Measurements from ENCODE around the gene HCAR3.

- TF ChIP-seq, protein P1, sequence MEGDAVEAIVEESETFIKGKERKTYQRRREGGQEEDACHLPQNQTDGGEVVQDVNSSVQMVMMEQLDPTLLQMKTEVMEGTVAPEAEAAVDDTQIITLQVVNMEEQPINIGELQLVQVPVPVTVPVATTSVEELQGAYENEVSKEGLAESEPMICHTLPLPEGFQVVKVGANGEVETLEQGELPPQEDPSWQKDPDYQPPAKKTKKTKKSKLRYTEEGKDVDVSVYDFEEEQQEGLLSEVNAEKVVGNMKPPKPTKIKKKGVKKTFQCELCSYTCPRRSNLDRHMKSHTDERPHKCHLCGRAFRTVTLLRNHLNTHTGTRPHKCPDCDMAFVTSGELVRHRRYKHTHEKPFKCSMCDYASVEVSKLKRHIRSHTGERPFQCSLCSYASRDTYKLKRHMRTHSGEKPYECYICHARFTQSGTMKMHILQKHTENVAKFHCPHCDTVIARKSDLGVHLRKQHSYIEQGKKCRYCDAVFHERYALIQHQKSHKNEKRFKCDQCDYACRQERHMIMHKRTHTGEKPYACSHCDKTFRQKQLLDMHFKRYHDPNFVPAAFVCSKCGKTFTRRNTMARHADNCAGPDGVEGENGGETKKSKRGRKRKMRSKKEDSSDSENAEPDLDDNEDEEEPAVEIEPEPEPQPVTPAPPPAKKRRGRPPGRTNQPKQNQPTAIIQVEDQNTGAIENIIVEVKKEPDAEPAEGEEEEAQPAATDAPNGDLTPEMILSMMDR (IDR thresholded peaks at IDR 0.05): no peak
- TF ChIP-seq, protein P2, sequence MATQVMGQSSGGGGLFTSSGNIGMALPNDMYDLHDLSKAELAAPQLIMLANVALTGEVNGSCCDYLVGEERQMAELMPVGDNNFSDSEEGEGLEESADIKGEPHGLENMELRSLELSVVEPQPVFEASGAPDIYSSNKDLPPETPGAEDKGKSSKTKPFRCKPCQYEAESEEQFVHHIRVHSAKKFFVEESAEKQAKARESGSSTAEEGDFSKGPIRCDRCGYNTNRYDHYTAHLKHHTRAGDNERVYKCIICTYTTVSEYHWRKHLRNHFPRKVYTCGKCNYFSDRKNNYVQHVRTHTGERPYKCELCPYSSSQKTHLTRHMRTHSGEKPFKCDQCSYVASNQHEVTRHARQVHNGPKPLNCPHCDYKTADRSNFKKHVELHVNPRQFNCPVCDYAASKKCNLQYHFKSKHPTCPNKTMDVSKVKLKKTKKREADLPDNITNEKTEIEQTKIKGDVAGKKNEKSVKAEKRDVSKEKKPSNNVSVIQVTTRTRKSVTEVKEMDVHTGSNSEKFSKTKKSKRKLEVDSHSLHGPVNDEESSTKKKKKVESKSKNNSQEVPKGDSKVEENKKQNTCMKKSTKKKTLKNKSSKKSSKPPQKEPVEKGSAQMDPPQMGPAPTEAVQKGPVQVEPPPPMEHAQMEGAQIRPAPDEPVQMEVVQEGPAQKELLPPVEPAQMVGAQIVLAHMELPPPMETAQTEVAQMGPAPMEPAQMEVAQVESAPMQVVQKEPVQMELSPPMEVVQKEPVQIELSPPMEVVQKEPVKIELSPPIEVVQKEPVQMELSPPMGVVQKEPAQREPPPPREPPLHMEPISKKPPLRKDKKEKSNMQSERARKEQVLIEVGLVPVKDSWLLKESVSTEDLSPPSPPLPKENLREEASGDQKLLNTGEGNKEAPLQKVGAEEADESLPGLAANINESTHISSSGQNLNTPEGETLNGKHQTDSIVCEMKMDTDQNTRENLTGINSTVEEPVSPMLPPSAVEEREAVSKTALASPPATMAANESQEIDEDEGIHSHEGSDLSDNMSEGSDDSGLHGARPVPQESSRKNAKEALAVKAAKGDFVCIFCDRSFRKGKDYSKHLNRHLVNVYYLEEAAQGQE (IDR thresholded peaks at IDR 0.05; ENCODE audit: insufficient read depth in 1 of 2, low read depth in 2 of 2, low read length in 1 of 2): no peak
- TF ChIP-seq TCF7L2 (IDR thresholded peaks at IDR 0.05; ENCODE audit: low read depth, low read length): no peak
Measured at GRCh38 chr12:122724641-122725243, 8.1 kb upstream of the HCAR3 start.
